GM06990 (cell line): Measurements from ENCODE around the gene RHPN2.

Experiments
- DNase-seq: peaks from one replicate; pipeline ENCODE4 v3.0.0-alpha.2; 2011; ENCODE audit not compliant: insufficient read length; ENCODE audit errors: extremely low read depth
- H3K27me3 ChIP-seq: replicated peaks from 2 replicates; pipeline ENCODE4 v1.6.0; 2011; ENCODE audit warnings: low read length; ENCODE audit not compliant: control insufficient read depth, insufficient read depth
- H3K36me3 ChIP-seq: 2 replicates; pipeline ENCODE4 v1.5.1; 2011; ENCODE audit warnings: low read length; ENCODE audit not compliant: control insufficient read depth, insufficient read depth
- H3K4me3 ChIP-seq: replicated peaks from 2 replicates; pipeline ENCODE4 v1.5.1; 2011; ENCODE audit warnings: low read depth, mild to moderate bottlenecking, control low read depth, low read length
- TF ChIP-seq, protein P1 (sequence below): IDR thresholded peaks from 2 replicates; pipeline ENCODE4 v1.5.1; 2011; ENCODE audit warnings: low read length, control low read depth, mild to moderate bottlenecking, inconsistent platforms; ENCODE audit not compliant: insufficient read depth, poor library complexity, severe bottlenecking

RHPN2 gene

DNA sequence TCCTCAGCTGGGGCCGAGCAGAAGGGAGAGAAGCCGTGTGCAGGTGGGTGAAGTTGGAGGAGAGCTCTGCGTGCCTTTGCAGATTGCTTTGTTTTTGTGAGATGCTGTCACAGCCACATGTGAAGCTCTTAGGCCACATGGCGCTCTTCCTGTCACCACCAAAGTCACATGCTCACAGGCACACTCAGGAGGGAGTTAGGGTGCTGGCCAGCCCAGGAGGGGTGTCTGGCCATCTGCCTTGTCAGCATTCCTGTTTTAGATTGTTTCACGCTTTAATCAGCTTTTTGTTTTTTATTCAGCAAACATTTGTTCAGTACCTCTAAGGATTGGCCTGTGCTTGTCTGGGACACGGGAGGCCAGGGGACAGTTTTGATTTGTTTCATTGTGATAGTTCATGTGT lies 38.2 kb upstream of the RHPN2 start:
- H3K27me3 ChIP-seq: no peaks in the 10 kb centered on the region
- no peak overlapping the region for H3K4me3 ChIP-seq
- TF ChIP-seq, protein P1, sequence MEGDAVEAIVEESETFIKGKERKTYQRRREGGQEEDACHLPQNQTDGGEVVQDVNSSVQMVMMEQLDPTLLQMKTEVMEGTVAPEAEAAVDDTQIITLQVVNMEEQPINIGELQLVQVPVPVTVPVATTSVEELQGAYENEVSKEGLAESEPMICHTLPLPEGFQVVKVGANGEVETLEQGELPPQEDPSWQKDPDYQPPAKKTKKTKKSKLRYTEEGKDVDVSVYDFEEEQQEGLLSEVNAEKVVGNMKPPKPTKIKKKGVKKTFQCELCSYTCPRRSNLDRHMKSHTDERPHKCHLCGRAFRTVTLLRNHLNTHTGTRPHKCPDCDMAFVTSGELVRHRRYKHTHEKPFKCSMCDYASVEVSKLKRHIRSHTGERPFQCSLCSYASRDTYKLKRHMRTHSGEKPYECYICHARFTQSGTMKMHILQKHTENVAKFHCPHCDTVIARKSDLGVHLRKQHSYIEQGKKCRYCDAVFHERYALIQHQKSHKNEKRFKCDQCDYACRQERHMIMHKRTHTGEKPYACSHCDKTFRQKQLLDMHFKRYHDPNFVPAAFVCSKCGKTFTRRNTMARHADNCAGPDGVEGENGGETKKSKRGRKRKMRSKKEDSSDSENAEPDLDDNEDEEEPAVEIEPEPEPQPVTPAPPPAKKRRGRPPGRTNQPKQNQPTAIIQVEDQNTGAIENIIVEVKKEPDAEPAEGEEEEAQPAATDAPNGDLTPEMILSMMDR: no peak
- no peak for DNase-seq
- peaks cover 15% of the 10 kb centered on the region for H3K36me3 ChIP-seq

- TF ChIP-seq, protein P1: no peak
- no peaks in the 10 kb centered on the region for H3K27me3 ChIP-seq
- peaks cover 17% of the 10 kb centered on the region for H3K36me3 ChIP-seq
- DNase-seq: no peak
- no peak overlapping the region for H3K4me3 ChIP-seq
Observed at GRCh38 chr19:33100894-33101644, 36.4 kb upstream of the RHPN2 start.

DNA sequence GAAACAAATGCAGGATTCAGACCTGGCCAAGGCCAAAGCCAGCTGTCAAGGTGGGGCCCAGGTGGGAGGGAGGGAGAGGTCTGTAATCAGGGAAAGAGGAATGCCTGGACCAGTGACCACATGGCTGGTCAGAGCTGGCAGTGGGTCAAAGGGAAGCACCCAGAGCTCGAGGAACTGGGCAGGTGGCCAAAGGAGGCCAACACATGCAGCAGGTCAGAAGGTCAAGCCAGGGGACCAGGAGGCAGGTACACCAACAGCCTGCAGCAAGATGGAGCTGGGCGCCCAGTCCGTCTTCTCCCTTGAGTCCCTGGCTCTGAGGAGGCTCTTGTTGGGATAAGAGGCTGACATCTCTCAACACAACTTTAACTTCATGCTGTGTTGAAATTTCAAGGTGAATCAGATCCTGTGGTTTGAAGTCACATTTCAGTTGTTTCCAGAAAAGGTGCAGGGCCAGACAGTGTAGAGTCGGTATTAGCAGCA lies 33.4 kb upstream of the RHPN2 start:
- no peak for DNase-seq
- no peaks in the 10 kb centered on the region for H3K27me3 ChIP-seq
- TF ChIP-seq, protein P1: no peak
- peaks cover 24% of the 10 kb centered on the region for H3K36me3 ChIP-seq
- H3K4me3 ChIP-seq: no peak overlapping the region

GRCh38 chr19:33096005-33096404 lies 31.3 kb upstream of the RHPN2 start:
- no peaks in the 10 kb centered on the region for H3K27me3 ChIP-seq
- TF ChIP-seq, protein P1: no peak
- H3K4me3 ChIP-seq: no peak overlapping the region
- H3K36me3 ChIP-seq: peaks cover 24% of the 10 kb centered on the region
- no peak for DNase-seq

GRCh38 chr19:33094436-33095067 lies 29.9 kb upstream of the RHPN2 start:
- TF ChIP-seq, protein P1: no peak

More at GRCh38 chr19:33094436-33095067, 29.9 kb upstream of the RHPN2 start:
- H3K36me3 ChIP-seq: peaks cover 29% of the 10 kb centered on the region
- no peak overlapping the region for H3K4me3 ChIP-seq
- H3K27me3 ChIP-seq: no peaks in the 10 kb centered on the region
- no peak for DNase-seq
